HepG2 (cell line): ENCODE measurements around the gene SIAE.

Source experiments
- BRF2 ChIP-seq: sonication (generic); formaldehyde crosslinking; IDR thresholded peaks from 2 replicates; pipeline ENCODE4 v1.8.1; 2022; ENCODE audit warnings: mild to moderate bottlenecking, missing genetic modification reagents
- EZH2 ChIP-seq: conservative IDR thresholded peaks from 2 replicates; pipeline ENCODE4 v1.6.1; 2012; ENCODE audit warnings: mild to moderate bottlenecking, low read depth, low read length, moderate library complexity
- NFE2L2 ChIP-seq: fragments of 150-350 bp; IDR thresholded peaks from 2 replicates; pipeline ENCODE4 v1.6.1; 2014; ENCODE audit warnings: low read length
- NPAS2 ChIP-seq: sonication (generic); formaldehyde crosslinking; IDR thresholded peaks from 2 replicates; pipeline ENCODE4 v1.8.0; 2022; ENCODE audit warnings: mild to moderate bottlenecking, missing genetic modification reagents, borderline replicate concordance
- REST ChIP-seq, 2 experiments: IDR thresholded peaks; 2 replicates each; pipeline ENCODE4 v1.6.1; 2011 to 2012; ENCODE audit warnings: low read length in 2 of 2, borderline replicate concordance in 1 of 2, low read depth in 1 of 2, mild to moderate bottlenecking in 1 of 2, moderate library complexity in 1 of 2
- RXRA ChIP-seq: sonication (generic); formaldehyde crosslinking; IDR thresholded peaks from 2 replicates; pipeline ENCODE4 v1.5.1; 2020; ENCODE audit warnings: missing genetic modification reagents
- TF ChIP-seq, protein P1 (sequence below): sonication (generic); formaldehyde crosslinking; IDR thresholded peaks from 2 replicates; pipeline ENCODE4 v1.5.0; 2020; ENCODE audit warnings: mild to moderate bottlenecking, missing genetic modification reagents, moderate library complexity

DNA sequence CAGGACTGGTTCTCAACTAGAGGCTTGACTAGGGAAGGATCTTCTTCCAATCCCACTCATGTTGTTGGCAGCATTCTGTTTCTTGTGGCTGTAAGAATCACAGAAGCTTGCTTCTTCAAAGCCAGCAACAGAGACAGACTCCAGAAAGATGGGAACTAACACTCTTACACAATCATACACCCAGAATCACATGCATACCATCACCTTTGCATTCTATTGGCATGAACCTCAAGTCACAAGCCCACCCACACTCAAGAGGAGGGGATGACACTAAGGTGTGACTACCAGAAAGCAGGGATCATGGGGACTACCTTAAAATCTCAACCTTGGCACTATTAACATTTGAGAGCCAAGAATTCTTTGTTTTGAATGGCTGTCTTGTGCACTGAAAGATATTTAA is 75.9 kb downstream of the SIAE start:
- no peak for TF ChIP-seq BRF2 (CRISPR knock-in tag)
- no peak for TF ChIP-seq EZH2
- TF ChIP-seq RXRA (CRISPR knock-in tag), result no peak
- TF ChIP-seq NFE2L2, result no peak
- TF ChIP-seq, protein P1, sequence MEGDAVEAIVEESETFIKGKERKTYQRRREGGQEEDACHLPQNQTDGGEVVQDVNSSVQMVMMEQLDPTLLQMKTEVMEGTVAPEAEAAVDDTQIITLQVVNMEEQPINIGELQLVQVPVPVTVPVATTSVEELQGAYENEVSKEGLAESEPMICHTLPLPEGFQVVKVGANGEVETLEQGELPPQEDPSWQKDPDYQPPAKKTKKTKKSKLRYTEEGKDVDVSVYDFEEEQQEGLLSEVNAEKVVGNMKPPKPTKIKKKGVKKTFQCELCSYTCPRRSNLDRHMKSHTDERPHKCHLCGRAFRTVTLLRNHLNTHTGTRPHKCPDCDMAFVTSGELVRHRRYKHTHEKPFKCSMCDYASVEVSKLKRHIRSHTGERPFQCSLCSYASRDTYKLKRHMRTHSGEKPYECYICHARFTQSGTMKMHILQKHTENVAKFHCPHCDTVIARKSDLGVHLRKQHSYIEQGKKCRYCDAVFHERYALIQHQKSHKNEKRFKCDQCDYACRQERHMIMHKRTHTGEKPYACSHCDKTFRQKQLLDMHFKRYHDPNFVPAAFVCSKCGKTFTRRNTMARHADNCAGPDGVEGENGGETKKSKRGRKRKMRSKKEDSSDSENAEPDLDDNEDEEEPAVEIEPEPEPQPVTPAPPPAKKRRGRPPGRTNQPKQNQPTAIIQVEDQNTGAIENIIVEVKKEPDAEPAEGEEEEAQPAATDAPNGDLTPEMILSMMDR (CRISPR knock-in tag), result no peak
- TF ChIP-seq REST (IDR thresholded peaks at IDR 0.05; ENCODE audit: borderline replicate concordance in 1 of 2, low read depth in 1 of 2, low read length in 2 of 2), result no peak
- no peak for TF ChIP-seq NPAS2 (CRISPR knock-in tag)
